Cardiac atrium fibroblast (primary cell): Measurements from ENCODE around the gene EIF3J. TPM values are rescaled to one million over a fixed set of nuclear protein-coding genes. Genes with fewer than 3 reads are reported as not detected.

Source experiments
- total RNA-seq: library from RNA; depleted of rRNA; stranded (reverse); fragments of >200 nt; gene quantifications from 2 replicates; pipeline ENCODE4 v1.2.3, GENCODE V29; 2015

EIF3J gene, protein sequence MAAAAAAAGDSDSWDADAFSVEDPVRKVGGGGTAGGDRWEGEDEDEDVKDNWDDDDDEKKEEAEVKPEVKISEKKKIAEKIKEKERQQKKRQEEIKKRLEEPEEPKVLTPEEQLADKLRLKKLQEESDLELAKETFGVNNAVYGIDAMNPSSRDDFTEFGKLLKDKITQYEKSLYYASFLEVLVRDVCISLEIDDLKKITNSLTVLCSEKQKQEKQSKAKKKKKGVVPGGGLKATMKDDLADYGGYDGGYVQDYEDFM
- total RNA-seq, result 28.9 and 38.6 TPM in 2 replicates

DNA sequence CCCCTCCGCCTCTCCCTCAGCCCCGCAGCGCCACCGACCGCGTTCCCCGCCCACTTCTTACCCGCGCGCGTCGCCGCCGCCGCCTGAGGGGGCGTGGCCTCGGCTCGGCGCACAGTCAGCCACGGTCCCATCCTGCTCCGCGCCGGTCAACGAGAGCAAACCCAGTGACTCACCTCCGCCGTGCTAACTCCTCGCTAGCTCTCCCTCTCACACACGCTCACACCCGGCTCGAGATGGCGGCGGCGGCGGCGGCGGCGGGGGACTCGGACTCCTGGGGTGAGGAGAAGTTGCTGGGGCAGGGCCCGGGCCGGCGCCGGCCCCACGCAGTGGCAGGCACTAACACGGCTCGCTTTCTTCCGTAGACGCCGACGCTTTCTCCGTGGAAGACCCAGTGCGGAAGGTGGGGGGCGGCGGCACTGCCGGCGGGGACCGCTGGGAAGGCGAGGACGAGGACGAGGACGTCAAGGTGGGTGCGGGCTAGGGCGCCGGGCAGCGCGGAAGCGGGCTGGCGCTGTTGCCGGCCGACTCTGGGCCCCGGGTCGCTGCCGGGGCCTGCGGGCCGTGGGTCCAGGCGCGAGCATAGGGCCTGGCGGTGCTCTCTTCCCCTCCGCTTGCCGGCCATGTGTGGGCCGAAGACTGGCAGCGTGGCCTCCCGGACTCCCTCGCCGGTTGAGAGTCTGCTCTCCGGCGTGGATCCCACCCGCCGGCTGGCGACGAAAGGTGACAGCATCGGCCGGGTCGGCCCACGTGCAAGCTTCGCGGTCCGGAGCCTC is at the start of gene EIF3J:
TSS of gene EIF3J (plus strand) at position 186 of the 773 bp plus-strand sequence. CDS start at position 234, 48 bp downstream.

Other genes with a start within 250 kb of the EIF3J start
- 52.5 and 60.3 TPM in 2 replicates for gene GOLM2, start 248.4 kb upstream of the EIF3J start, total RNA-seq
- gene CTDSPL2, start 109.5 kb upstream of the EIF3J start, total RNA-seq, result 41.8 and 41.9 TPM in 2 replicates
- gene SPG11, start 126.5 kb downstream of the EIF3J start, total RNA-seq, result 37.7 and 42.8 TPM in 2 replicates
- gene PATL2, start 174.2 kb downstream of the EIF3J start, total RNA-seq, result under 0.01 TPM in 1 of 2 replicates, not detected in the other
- gene B2M, start 174.4 kb downstream of the EIF3J start, total RNA-seq, result 1,832 and 2,199 TPM in 2 replicates
- gene TRIM69, start 199.4 kb downstream of the EIF3J start, total RNA-seq, result 3.4 and 7.5 TPM in 2 replicates